Gastrocnemius medialis (tissue), 4 donors: ENCODE measurements around the gene L3MBTL1. TPM values are rescaled to one million over a fixed set of nuclear protein-coding genes. Genes with fewer than 3 reads are reported as not detected.

ENCODE experiments used
- ATAC-seq, 2 donors: fragments of 150-250 bp; one replicate each; pipeline ENCODE4 v1.9.1; 2016
- DNase-seq, 2 donors: peaks; one replicate each; pipeline ENCODE4 v3.0.0-alpha.2; 2019
- H3K27ac ChIP-seq, 4 donors: fragments of 200-600 bp; sonication (generic); 1 replicate in 1 of 4; 2 replicates in 3 of 4; pipeline ENCODE4 v1.5.1; 2016 to 2018; ENCODE audit warnings: mild to moderate bottlenecking in 2 of 4, moderate library complexity in 1 of 4
- H3K27me3 ChIP-seq, 3 donors: fragments of 200-600 bp; sonication (generic) in 2 of 3; 1 replicate in 1 of 3; 2 replicates in 2 of 3; pipeline versions ENCODE4 v1.5.1 to v1.6.0; 2016 to 2019; ENCODE audit warnings: mild to moderate bottlenecking in 1 of 3, moderate library complexity in 1 of 3
- H3K36me3 ChIP-seq, 2 donors: fragments of 200-600 bp; sonication (generic) in 1 of 2; one replicate each; pipeline ENCODE4 v1.5.1; 2017 to 2018
- H3K4me1 ChIP-seq, 2 donors: fragments of 200-600 bp; sonication (generic) in 1 of 2; one replicate each; pipeline ENCODE4 v1.5.1; 2016 to 2017; ENCODE audit warnings: mild to moderate bottlenecking in 2 of 2
- H3K4me3 ChIP-seq, 4 donors: fragments of 200-600 bp; sonication (generic) in 3 of 4; 1 replicate in 1 of 4; 2 replicates in 3 of 4; pipeline ENCODE4 v1.5.1; 2016 to 2019; ENCODE audit warnings: mild to moderate bottlenecking in 2 of 4
- H3K9me3 ChIP-seq, 3 donors: fragments of 200-600 bp; sonication (generic) in 2 of 3; 1 replicate in 1 of 3; 2 replicates in 2 of 3; pipeline ENCODE4 v1.5.1; 2016 to 2019
- CTCF ChIP-seq, 5 experiments: fragments of 450-650 bp in 3 of 5; fragments of 200-600 bp in 2 of 5; sonication (generic) in 2 of 5; IDR thresholded peaks in 4 of 5; conservative IDR thresholded peaks in 1 of 5; 1 replicate in 4 of 5; 2 replicates in 1 of 5; pipeline ENCODE4 v1.5.1; 2016 to 2019; ENCODE audit warnings: antibody characterized with exemption in 5 of 5, mild to moderate bottlenecking in 3 of 5, moderate library complexity in 3 of 5
- POLR2A ChIP-seq, 2 donors: fragments of 450-650 bp; IDR thresholded peaks; one replicate each; pipeline ENCODE4 v1.6.1; 2017; ENCODE audit warnings: antibody characterized with exemption in 2 of 2, mild to moderate bottlenecking in 2 of 2, moderate library complexity in 2 of 2
- in situ Hi-C, 4 donors: fragments of 200-750 bp; cut with MboI; loops; one replicate each; pipeline versions ENCODE4 v1.15.0 to v1.8.0; 2017; ENCODE audit warnings: low sequenced_read_pairs in 4 of 4
- intact Hi-C: fragments of 100-400 bp; cut with DNase I; formaldehyde crosslinking; loops from one replicate; pipeline ENCODE4 v1.15.1; 2023; ENCODE audit warnings: low total_unique reads
- total RNA-seq, 4 donors: library from RNA; depleted of rRNA; stranded (reverse); fragments of >200 nt; gene quantifications; one replicate each; pipeline versions ENCODE4 v1.1.0 to v1.2.3, GENCODE V29; 2016

Gene L3MBTL1
- total RNA-seq, 4 donors from 2014 or later, result 1.1 to 6.0 (median 3.7) TPM

GRCh38 chr20:43460830-43461200, 46.7 kb upstream of the L3MBTL1 start:
- intact Hi-C loops (no loop called here), in situ Hi-C loops (loop anchor here in 1 of 4 donors (25.0 kb wide), 1 partner anchor 751 kb away; the partner anchor contains the start of gene OSER1)
- H3K36me3 ChIP-seq, result peaks cover 2 to 66% of the 10 kb centered on the region in 2 donors
- no peaks in the 10 kb centered on the region for H3K9me3 ChIP-seq
- H3K4me3 ChIP-seq, result no peak overlapping the region
- ATAC-seq (no peak), DNase-seq (no peak)
- no peak overlapping the region for H3K27ac ChIP-seq
- no peaks in the 10 kb centered on the region for H3K27me3 ChIP-seq
- TF ChIP-seq POLR2A (IDR thresholded peaks at IDR 0.05) (no peak), CTCF (IDR thresholded peaks at IDR 0.05 in 4 of 5, conservative IDR thresholded peaks at IDR 0.05 in 1 of 5) (no peak)
- H3K4me1 ChIP-seq, result peaks cover 11 to 36% of the 10 kb centered on the region in 2 donors

GRCh38 chr20:43461894-43462659, 45.4 kb upstream of the L3MBTL1 start:
- Histone ChIP-seq H3K4me1 (peaks cover 11 to 31% of the 10 kb centered on the region in 2 donors), H3K36me3 (peaks cover 2 to 71% of the 10 kb centered on the region in 2 donors), H3K27ac (no peak overlapping the region), H3K4me3 (no peak overlapping the region), H3K9me3 (no peaks in the 10 kb centered on the region), H3K27me3 (no peaks in the 10 kb centered on the region)
- intact Hi-C loops (no loop called here), in situ Hi-C loops (loop anchor here in 1 of 4 donors (25.0 kb wide), 1 partner anchor 750 kb away; the partner anchor contains the start of gene OSER1)
- no peak for TF ChIP-seq CTCF (IDR thresholded peaks at IDR 0.05 in 4 of 5, conservative IDR thresholded peaks at IDR 0.05 in 1 of 5)
- TF ChIP-seq POLR2A (IDR thresholded peaks at IDR 0.05), result no peak
- DNase-seq (no peak), ATAC-seq (no peak)

- TF ChIP-seq CTCF (IDR thresholded peaks at IDR 0.05 in 4 of 5, conservative IDR thresholded peaks at IDR 0.05 in 1 of 5) (no peak), POLR2A (IDR thresholded peaks at IDR 0.05) (no peak)
- intact Hi-C loops, result no loop called here
- Histone ChIP-seq H3K27me3 (no peaks in the 10 kb centered on the region), H3K4me1 (peaks cover 11 to 31% of the 10 kb centered on the region in 2 donors), H3K27ac (no peak overlapping the region), H3K4me3 (no peak overlapping the region), H3K9me3 (no peaks in the 10 kb centered on the region), H3K36me3 (peaks cover 2 to 71% of the 10 kb centered on the region in 2 donors)
- ATAC-seq (no peak), DNase-seq (no peak)
- in situ Hi-C loops, result loop anchor here in 1 of 4 donors (25.0 kb wide), 1 partner anchor 749 kb away; the partner anchor contains the start of gene OSER1
These were observed 44.6 kb upstream of the L3MBTL1 start for GRCh38 chr20:43462660-43463526.

- Histone ChIP-seq H3K4me3 (no peak overlapping the region), H3K27ac (no peak overlapping the region), H3K9me3 (no peaks in the 10 kb centered on the region), H3K4me1 (peaks cover 11 to 30% of the 10 kb centered on the region in 2 donors), H3K27me3 (no peaks in the 10 kb centered on the region), H3K36me3 (peaks cover 2 to 77% of the 10 kb centered on the region in 2 donors)
- intact Hi-C loops, result no loop called here
- DNase-seq, result no peak
- TF ChIP-seq CTCF (IDR thresholded peaks at IDR 0.05 in 4 of 5, conservative IDR thresholded peaks at IDR 0.05 in 1 of 5), result no peak
- TF ChIP-seq POLR2A (IDR thresholded peaks at IDR 0.05), result no peak
- in situ Hi-C loops, result loop anchor here in 1 of 4 donors (25.0 kb wide), 1 partner anchor 749 kb away; the partner anchor contains the start of gene OSER1
- no peak for ATAC-seq
These were observed 43.8 kb upstream of the L3MBTL1 start for GRCh38 chr20:43463527-43464218.
